ENCODE results near the gene DLGAP1. TPM values are rescaled to one million over a fixed set of nuclear protein-coding genes. Genes with fewer than 3 reads are reported as not detected.

DLGAP1 gene
- total RNA-seq, 2 experiments from 2014 or later, result 0.31 to 0.36 TPM

GRCh38 chr18:4078246-4078645 is 376.9 kb downstream of the DLGAP1 start:
- no peaks in the 10 kb centered on the region for H3K9me3 ChIP-seq (ENCODE audit: control insufficient read depth in 1 of 2, insufficient read depth in 1 of 2, low read length in 2 of 2)
- no peak for DNase-seq
- no peak for TF ChIP-seq CTCF (IDR thresholded peaks at IDR 0.05)
- no peak overlapping the region for H3K4me3 Mint-ChIP-seq
- H3K27ac Mint-ChIP-seq, result no peak overlapping the region
- ATAC-seq (ENCODE audit: poor library complexity), result no peak
- H3K4me3 ChIP-seq (ENCODE audit: low read length), result no peak overlapping the region
- H3K27me3 Mint-ChIP-seq, result no peaks in the 10 kb centered on the region
- no peaks in the 10 kb centered on the region for H3K36me3 Mint-ChIP-seq (ENCODE audit: low read depth)
- intact Hi-C loops (cut with DNase I, micrococcal nuclease), result no loop called here
- H3K4me1 Mint-ChIP-seq (ENCODE audit: low read depth), result no peaks in the 10 kb centered on the region
- no peaks in the 10 kb centered on the region for H3K4me1 ChIP-seq (ENCODE audit: insufficient read depth, low read length)
- H3K9me3 Mint-ChIP-seq, result no peaks in the 10 kb centered on the region
- H3K36me3 ChIP-seq (ENCODE audit: insufficient read depth, low read length), result no peaks in the 10 kb centered on the region
- no peak overlapping the region for H3K27ac ChIP-seq (ENCODE audit: low read depth in 1 of 2, low read length in 2 of 2)
- CTCF ChIA-PET, result no interaction called here
- no peaks in the 10 kb centered on the region for H3K27me3 ChIP-seq (ENCODE audit: control insufficient read depth in 1 of 2, insufficient read depth in 2 of 2, low read length in 2 of 2)
- POLR2A ChIA-PET, result no interaction called here

GRCh38 chr18:4077721-4078120 is 377.4 kb downstream of the DLGAP1 start:
- no peaks in the 10 kb centered on the region for H3K4me1 ChIP-seq (ENCODE audit: insufficient read depth, low read length)
- H3K27me3 ChIP-seq (ENCODE audit: control insufficient read depth in 1 of 2, insufficient read depth in 2 of 2, low read length in 2 of 2), result no peaks in the 10 kb centered on the region
- Mint-ChIP-seq H3K4me1 (ENCODE audit: low read depth) (no peaks in the 10 kb centered on the region), H3K36me3 (ENCODE audit: low read depth) (no peaks in the 10 kb centered on the region), H3K27ac (no peak overlapping the region), H3K27me3 (no peaks in the 10 kb centered on the region), H3K9me3 (no peaks in the 10 kb centered on the region), H3K4me3 (no peak overlapping the region)
- H3K9me3 ChIP-seq (ENCODE audit: control insufficient read depth in 1 of 2, insufficient read depth in 1 of 2, low read length in 2 of 2), result no peaks in the 10 kb centered on the region
- CTCF ChIA-PET, result no interaction called here
- H3K27ac ChIP-seq (ENCODE audit: low read depth in 1 of 2, low read length in 2 of 2), result no peak overlapping the region
- intact Hi-C loops (cut with DNase I, micrococcal nuclease), result no loop called here
- no peak for TF ChIP-seq CTCF (IDR thresholded peaks at IDR 0.05)
- H3K4me3 ChIP-seq (ENCODE audit: low read length), result no peak overlapping the region
- POLR2A ChIA-PET, result no interaction called here
- no peaks in the 10 kb centered on the region for H3K36me3 ChIP-seq (ENCODE audit: insufficient read depth, low read length)
- ATAC-seq (ENCODE audit: poor library complexity), result no peak
- DNase-seq, result no peak

GRCh38 chr18:4077204-4077603 is 377.9 kb downstream of the DLGAP1 start:
- ChIA-PET CTCF (no interaction called here), POLR2A (no interaction called here)
- ATAC-seq (ENCODE audit: poor library complexity) (no peak), DNase-seq (no peak)
- Mint-ChIP-seq H3K27me3 (no peaks in the 10 kb centered on the region), H3K27ac (no peak overlapping the region), H3K9me3 (no peaks in the 10 kb centered on the region), H3K36me3 (ENCODE audit: low read depth) (no peaks in the 10 kb centered on the region), H3K4me3 (no peak overlapping the region), H3K4me1 (ENCODE audit: low read depth) (no peaks in the 10 kb centered on the region)
- TF ChIP-seq CTCF (IDR thresholded peaks at IDR 0.05), result no peak
- no peaks in the 10 kb centered on the region for H3K9me3 ChIP-seq (ENCODE audit: control insufficient read depth in 1 of 2, insufficient read depth in 1 of 2, low read length in 2 of 2)
- H3K27me3 ChIP-seq (ENCODE audit: control insufficient read depth in 1 of 2, insufficient read depth in 2 of 2, low read length in 2 of 2), result no peaks in the 10 kb centered on the region
- H3K36me3 ChIP-seq (ENCODE audit: insufficient read depth, low read length), result no peaks in the 10 kb centered on the region
- intact Hi-C loops (cut with DNase I, micrococcal nuclease), result no loop called here
- H3K27ac ChIP-seq (ENCODE audit: low read depth in 1 of 2, low read length in 2 of 2), result no peak overlapping the region
- H3K4me1 ChIP-seq (ENCODE audit: insufficient read depth, low read length), result no peaks in the 10 kb centered on the region
- no peak overlapping the region for H3K4me3 ChIP-seq (ENCODE audit: low read length)

Data from CD4-positive, alpha-beta T cell (primary cell).